Right lobe of liver (tissue), 6 donors: ENCODE results near the gene FANCC. TPM values are rescaled to one million over a fixed set of nuclear protein-coding genes. Genes with fewer than 3 reads are reported as not detected.

ENCODE experiments used
- ATAC-seq, 4 donors: fragments of 200-7000 bp; cut with Tn5 transposase; one replicate each; pipeline ENCODE4 v1.9.1; 2020; ENCODE audit warnings: mild to moderate bottlenecking in 4 of 4, moderate library complexity in 4 of 4
- DNase-seq, 3 donors: peaks; one replicate each; pipeline ENCODE4 v3.0.0-alpha.2; 2020
- H3K27ac ChIP-seq, 3 donors: fragments of 200-600 bp; one replicate each; pipeline ENCODE4 v1.8.0; 2022
- H3K27me3 ChIP-seq, 2 donors: fragments of 200-600 bp; one replicate each; pipeline ENCODE4 v1.8.0; 2022
- H3K36me3 ChIP-seq, 4 donors: fragments of 200-600 bp; sonication (generic) in 1 of 4; one replicate each; pipeline versions ENCODE4 v1.5.1 to v1.8.0; 2017 to 2022; ENCODE audit warnings: control low read depth in 1 of 4
- H3K4me1 ChIP-seq, 4 donors: fragments of 200-600 bp; sonication (generic) in 1 of 4; one replicate each; pipeline versions ENCODE4 v1.5.1 to v1.8.0; 2017 to 2022; ENCODE audit warnings: control low read depth in 1 of 4
- H3K4me3 ChIP-seq, 3 donors: fragments of 200-600 bp; one replicate each; pipeline ENCODE4 v1.8.0; 2022
- H3K9me3 ChIP-seq, 4 donors: fragments of 200-600 bp; sonication (generic) in 1 of 4; one replicate each; pipeline versions ENCODE4 v1.5.1 to v1.8.0; 2017 to 2022; ENCODE audit warnings: control low read depth in 1 of 4
- POLR2A ChIP-seq: fragments of 450-650 bp; IDR thresholded peaks from one replicate; pipeline ENCODE4 v1.6.1; 2017; ENCODE audit warnings: antibody characterized with exemption, mild to moderate bottlenecking
- WGBS: methylation state at CpG from one replicate; pipeline ENCODE4 v1.1.6; 2018; ENCODE audit warnings: low coverage, low lambda C conversion rate; ENCODE audit not compliant: insufficient coverage; ENCODE audit errors: missing lambda C conversion rate; 5-methylcytosine and 5-hydroxymethylcytosine counted together
- intact Hi-C, 2 donors: fragments of 100-400 bp; cut with DNase I; formaldehyde crosslinking; loops; one replicate each; pipeline versions ENCODE4 v1.11.2 to v1.14.1; 2022
- microRNA counts: library from miRNA; unstranded; fragments of <30 nt; microRNA quantifications from one replicate; lab custom pipeline; 2016
- microRNA-seq, 2 donors: library from miRNA; unstranded; fragments of <30 nt; microRNA quantifications; one replicate each; pipeline ENCODE4, GENCODE V29; 2019 to 2020
- small RNA-seq, 2 experiments: library from RNA; depleted of rRNA; stranded (forward); fragments of <200 nt; gene quantifications; one replicate each; pipeline ENCODE3, GENCODE V24; 2016
- total RNA-seq, 6 experiments: library from RNA; depleted of rRNA in 2 of 6; stranded (reverse); fragments of >200 nt in 2 of 6; fragmentation: NEBNext Ultra II Directional in 3 of 6; extraction: Animal tissue kit (Norgen Biotek cat#: 25700) in 3 of 6; gene quantifications; one replicate each; pipeline versions ENCODE4 v1.1.0 to v1.2.4, GENCODE V29; 2016 to 2023
- TF ChIP-seq, protein P1 (sequence below), 4 donors: fragments of 200-600 bp in 3 of 4; fragments of 450-650 bp in 1 of 4; IDR thresholded peaks; one replicate each; pipeline versions ENCODE4 v1.5.1 to v1.8.0; 2016 to 2022; ENCODE audit warnings: antibody characterized with exemption in 4 of 4, mild to moderate bottlenecking in 2 of 4
- donor health status: DM: no; HTN: yes; CAD: no.
- donor health status: DM: no; HTN: no; CAD: no.
- donor health status: DM: no; HTN: no; CAD: no.
- donor health status: DM: no; HTN: yes; CAD: no.
- donor health status: DM: no; HTN: yes; CAD: no.

The FANCC gene
- total RNA-seq, 6 experiments from 2014 or later, result 8.1 to 27.9 (median 13.2) TPM

DNA sequence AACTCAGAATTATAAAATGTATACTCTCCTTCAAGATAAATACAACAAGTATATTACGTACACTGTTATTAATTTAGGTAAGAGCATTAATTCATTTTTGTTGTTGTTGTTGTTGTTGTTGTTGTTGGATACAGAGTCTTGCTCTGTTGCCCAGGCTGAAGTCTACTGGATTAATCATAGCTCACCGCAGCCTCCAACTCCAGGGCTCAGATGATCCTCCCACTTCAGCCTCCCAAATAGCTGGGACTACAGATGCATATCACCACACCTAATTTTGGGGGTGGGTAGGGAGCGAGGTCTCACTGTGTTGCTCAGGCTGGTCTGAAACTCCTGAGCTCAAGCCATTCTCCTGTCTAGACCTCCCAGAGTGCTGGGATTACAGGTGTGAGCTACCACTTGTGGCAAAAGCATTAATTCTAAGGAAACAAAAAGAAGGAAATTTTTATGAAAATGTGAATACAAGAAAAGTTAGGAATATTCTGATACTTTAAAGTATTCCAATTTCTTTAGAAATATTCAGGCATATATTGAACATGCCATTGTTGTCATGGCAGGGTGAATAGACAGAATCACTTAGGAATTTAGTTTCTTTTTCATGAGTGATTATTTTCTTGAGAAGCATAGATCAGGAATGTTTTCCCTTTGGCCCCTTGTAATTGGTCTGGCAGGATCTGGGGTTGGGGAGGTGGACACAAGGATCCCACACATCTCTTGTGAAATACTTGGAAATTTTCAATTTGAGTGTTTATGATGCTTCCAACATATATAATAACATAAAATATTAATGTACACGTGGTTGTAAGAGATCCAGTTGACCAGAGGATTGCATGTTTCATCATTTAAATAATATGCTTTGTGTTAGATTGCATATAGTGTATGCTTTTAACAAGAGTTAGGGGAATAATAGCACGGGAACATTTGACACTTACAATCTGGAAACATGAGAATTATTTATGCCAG is 263.6 kb downstream of the FANCC start:
- Histone ChIP-seq H3K9me3 (no peaks in the 10 kb centered on the region), H3K27me3 (no peaks in the 10 kb centered on the region), H3K27ac (peak overlapping the region in 2 of 3 donors; percentile 14 to 49), H3K36me3 (peaks cover 0 to 5% (median 0%) of the 10 kb centered on the region in 4 donors), H3K4me3 (no peak overlapping the region), H3K4me1 (peaks cover 0 to 75% (median 23%) of the 10 kb centered on the region in 4 donors)
- no peak for TF ChIP-seq POLR2A
- TF ChIP-seq, protein P1, sequence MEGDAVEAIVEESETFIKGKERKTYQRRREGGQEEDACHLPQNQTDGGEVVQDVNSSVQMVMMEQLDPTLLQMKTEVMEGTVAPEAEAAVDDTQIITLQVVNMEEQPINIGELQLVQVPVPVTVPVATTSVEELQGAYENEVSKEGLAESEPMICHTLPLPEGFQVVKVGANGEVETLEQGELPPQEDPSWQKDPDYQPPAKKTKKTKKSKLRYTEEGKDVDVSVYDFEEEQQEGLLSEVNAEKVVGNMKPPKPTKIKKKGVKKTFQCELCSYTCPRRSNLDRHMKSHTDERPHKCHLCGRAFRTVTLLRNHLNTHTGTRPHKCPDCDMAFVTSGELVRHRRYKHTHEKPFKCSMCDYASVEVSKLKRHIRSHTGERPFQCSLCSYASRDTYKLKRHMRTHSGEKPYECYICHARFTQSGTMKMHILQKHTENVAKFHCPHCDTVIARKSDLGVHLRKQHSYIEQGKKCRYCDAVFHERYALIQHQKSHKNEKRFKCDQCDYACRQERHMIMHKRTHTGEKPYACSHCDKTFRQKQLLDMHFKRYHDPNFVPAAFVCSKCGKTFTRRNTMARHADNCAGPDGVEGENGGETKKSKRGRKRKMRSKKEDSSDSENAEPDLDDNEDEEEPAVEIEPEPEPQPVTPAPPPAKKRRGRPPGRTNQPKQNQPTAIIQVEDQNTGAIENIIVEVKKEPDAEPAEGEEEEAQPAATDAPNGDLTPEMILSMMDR (IDR thresholded peaks at IDR 0.05), result no peak
- ATAC-seq (no peak), DNase-seq (no peak)
- intact Hi-C loops, result no loop called here
- whole genome bisulfite sequencing, result 79% methylated on average over 5 of the region's 5 CpGs

DNA sequence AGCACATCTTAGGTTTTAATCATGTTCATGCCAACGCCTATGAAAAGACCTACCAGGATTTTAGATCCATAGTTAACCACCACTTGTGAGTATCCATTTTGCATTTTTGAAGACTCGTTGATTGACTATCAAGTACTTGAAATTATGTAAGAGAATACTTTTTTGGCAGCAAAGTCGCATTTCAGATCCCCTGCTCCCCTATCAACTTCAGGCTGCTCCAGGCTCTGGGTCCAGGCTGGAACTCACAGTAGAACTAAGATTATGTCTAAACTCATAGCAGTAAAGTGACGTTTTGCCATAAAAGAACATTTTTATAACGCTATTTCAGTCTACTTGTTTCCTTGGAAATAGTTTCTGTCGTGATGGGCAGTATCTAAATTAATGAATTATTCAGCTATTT is 267.7 kb downstream of the FANCC start:
- H3K4me3 ChIP-seq, result peak overlapping the region in 1 of 3 donors; percentile 6
- DNase-seq (no peak), ATAC-seq (no peak)
- peak overlapping the region; percentile 11 to 64 (median 25) for H3K27ac ChIP-seq
- 47% methylated on average over 6 of the region's 6 CpGs for WGBS
- peaks cover 0 to 8% (median 0%) of the 10 kb centered on the region in 4 donors for H3K36me3 ChIP-seq
- H3K9me3 ChIP-seq, result no peaks in the 10 kb centered on the region
- no peaks in the 10 kb centered on the region for H3K27me3 ChIP-seq
- H3K4me1 ChIP-seq, result peaks cover 0 to 52% (median 10%) of the 10 kb centered on the region in 4 donors
- TF ChIP-seq POLR2A, result no peak
- TF ChIP-seq, protein P1 (IDR thresholded peaks at IDR 0.05), result no peak
- intact Hi-C loops, result no loop called here

MicroRNAs encoded within 50 kb of the gene (microRNA counts, 767-probe panel; counts per million panel counts)
- 12,540 counts per million, percentile 78 among the panel's probes with 10 or more counts for microRNA hsa-miR-23b-3p (lab: Ali Mortazavi, UCI)
- microRNA hsa-miR-27b-3p (lab: Ali Mortazavi, UCI), result 12,751 counts per million, percentile 82 among the panel's probes with 10 or more counts

Small RNA genes lying within 50 kb of the gene (microRNA-seq; reads per million reads assigned to microRNA genes)
- 82,553 to 110,349 reads per million in 2 donors for gene MIR23B
- 0 reads per million in 2 donors for gene MIR24-1
- gene MIR27B, result 12,715 to 13,427 reads per million in 2 donors
- 0 reads per million in 2 donors for gene MIR3074
- gene MIR6081, result 0 reads per million in 2 donors

Small RNA genes lying within 50 kb of the gene (small RNA-seq; reads per million reads assigned to genes)
- gene MIR23B, result 365 to 413 reads per million in 2 experiments
- gene MIR27B, result 15,470 to 24,789 reads per million in 2 experiments
- gene MIR3074, result 0 reads per million in 2 experiments
- gene MIR6081, result 0 reads per million in 2 experiments
- gene RNA5SP288, result 49.8 to 132 reads per million in 2 experiments

Other genes with a start within 250 kb of the FANCC start
- 1 to 10 TPM; 2.0 to 8.3 (median 5.2) TPM for gene PTCH1, start 199.3 kb upstream of the FANCC start, total RNA-seq